ENCODE data around the gene ZDHHC7.

The ZDHHC7 gene

GRCh38 chr16:84955427-84955826 lies 55.9 kb downstream of the ZDHHC7 start:
- H3K4me1 ChIP-seq (ENCODE audit: control insufficient read depth in 5 of 5, insufficient read depth in 5 of 5, low read length in 5 of 5), result peaks cover 0 to 6% (median 4%) of the 10 kb centered on the region in 5 donors
- H3K9me3 ChIP-seq (ENCODE audit: control insufficient read depth in 5 of 5, low read length in 5 of 5), result no peaks in the 10 kb centered on the region
- H3K4me3 ChIP-seq (ENCODE audit: low read depth in 1 of 5, low read length in 5 of 5), result no peak overlapping the region
- no peak overlapping the region for H3K27ac ChIP-seq (ENCODE audit: low read depth, low read length)
- no peaks in the 10 kb centered on the region for H3K36me3 ChIP-seq (ENCODE audit: control insufficient read depth in 5 of 5, insufficient read depth in 5 of 5, low read length in 5 of 5)
- H3K9ac ChIP-seq (ENCODE audit: low read length in 5 of 5), result no peak overlapping the region
- peaks cover 0 to 8% (median 0%) of the 10 kb centered on the region in 5 donors for H3K27me3 ChIP-seq (ENCODE audit: control insufficient read depth in 5 of 5, insufficient read depth in 4 of 5, low read length in 5 of 5)

- H3K27me3 ChIP-seq (ENCODE audit: control insufficient read depth in 5 of 5, insufficient read depth in 4 of 5, low read length in 5 of 5), result peaks cover 0 to 11% (median 0%) of the 10 kb centered on the region in 5 donors
- no peak overlapping the region for H3K9ac ChIP-seq (ENCODE audit: low read length in 5 of 5)
- H3K9me3 ChIP-seq (ENCODE audit: control insufficient read depth in 5 of 5, low read length in 5 of 5), result no peaks in the 10 kb centered on the region
- H3K36me3 ChIP-seq (ENCODE audit: control insufficient read depth in 5 of 5, insufficient read depth in 5 of 5, low read length in 5 of 5), result no peaks in the 10 kb centered on the region
- no peak overlapping the region for H3K27ac ChIP-seq (ENCODE audit: low read depth, low read length)
- no peak overlapping the region for H3K4me3 ChIP-seq (ENCODE audit: low read depth in 1 of 5, low read length in 5 of 5)
- H3K4me1 ChIP-seq (ENCODE audit: control insufficient read depth in 5 of 5, insufficient read depth in 5 of 5, low read length in 5 of 5), result peaks cover 0 to 6% (median 4%) of the 10 kb centered on the region in 5 donors
Observed at GRCh38 chr16:84953190-84953746, 58.1 kb downstream of the ZDHHC7 start.

- Histone ChIP-seq H3K36me3 (ENCODE audit: control insufficient read depth in 5 of 5, insufficient read depth in 5 of 5, low read length in 5 of 5) (no peaks in the 10 kb centered on the region), H3K9ac (ENCODE audit: low read length in 5 of 5) (no peak overlapping the region), H3K27ac (ENCODE audit: low read depth, low read length) (no peak overlapping the region), H3K9me3 (ENCODE audit: control insufficient read depth in 5 of 5, low read length in 5 of 5) (no peaks in the 10 kb centered on the region), H3K27me3 (ENCODE audit: control insufficient read depth in 5 of 5, insufficient read depth in 4 of 5, low read length in 5 of 5) (peaks cover 0 to 11% (median 0%) of the 10 kb centered on the region in 5 donors), H3K4me1 (ENCODE audit: control insufficient read depth in 5 of 5, insufficient read depth in 5 of 5, low read length in 5 of 5) (peaks cover 0 to 6% (median 4%) of the 10 kb centered on the region in 5 donors), H3K4me3 (ENCODE audit: low read depth in 1 of 5, low read length in 5 of 5) (no peak overlapping the region)
Observed at GRCh38 chr16:84952335-84953189, 58.8 kb downstream of the ZDHHC7 start.

- Histone ChIP-seq H3K9ac (ENCODE audit: low read length in 5 of 5) (no peak overlapping the region), H3K27me3 (ENCODE audit: control insufficient read depth in 5 of 5, insufficient read depth in 4 of 5, low read length in 5 of 5) (peaks cover 0 to 11% (median 0%) of the 10 kb centered on the region in 5 donors), H3K4me3 (ENCODE audit: low read depth in 1 of 5, low read length in 5 of 5) (no peak overlapping the region), H3K36me3 (ENCODE audit: control insufficient read depth in 5 of 5, insufficient read depth in 5 of 5, low read length in 5 of 5) (no peaks in the 10 kb centered on the region), H3K4me1 (ENCODE audit: control insufficient read depth in 5 of 5, insufficient read depth in 5 of 5, low read length in 5 of 5) (peaks cover 0 to 10% (median 5%) of the 10 kb centered on the region in 5 donors), H3K27ac (ENCODE audit: low read depth, low read length) (no peak overlapping the region), H3K9me3 (ENCODE audit: control insufficient read depth in 5 of 5, low read length in 5 of 5) (no peaks in the 10 kb centered on the region)
Observed at GRCh38 chr16:84950906-84951305, 60.4 kb downstream of the ZDHHC7 start.

- Histone ChIP-seq H3K27ac (ENCODE audit: low read depth, low read length) (no peak overlapping the region), H3K4me3 (ENCODE audit: low read depth in 1 of 5, low read length in 5 of 5) (no peak overlapping the region), H3K4me1 (ENCODE audit: control insufficient read depth in 5 of 5, insufficient read depth in 5 of 5, low read length in 5 of 5) (peaks cover 0 to 10% (median 5%) of the 10 kb centered on the region in 5 donors), H3K27me3 (ENCODE audit: control insufficient read depth in 5 of 5, insufficient read depth in 4 of 5, low read length in 5 of 5) (peaks cover 0 to 8% (median 0%) of the 10 kb centered on the region in 5 donors), H3K9me3 (ENCODE audit: control insufficient read depth in 5 of 5, low read length in 5 of 5) (no peaks in the 10 kb centered on the region), H3K9ac (ENCODE audit: low read length in 5 of 5) (no peak overlapping the region), H3K36me3 (ENCODE audit: control insufficient read depth in 5 of 5, insufficient read depth in 5 of 5, low read length in 5 of 5) (no peaks in the 10 kb centered on the region)
Observed at GRCh38 chr16:84949772-84950436, 61.4 kb downstream of the ZDHHC7 start.

- Histone ChIP-seq H3K27ac (ENCODE audit: low read depth, low read length) (no peak overlapping the region), H3K9me3 (ENCODE audit: control insufficient read depth in 5 of 5, low read length in 5 of 5) (no peaks in the 10 kb centered on the region), H3K9ac (ENCODE audit: low read length in 5 of 5) (no peak overlapping the region), H3K36me3 (ENCODE audit: control insufficient read depth in 5 of 5, insufficient read depth in 5 of 5, low read length in 5 of 5) (no peaks in the 10 kb centered on the region), H3K4me1 (ENCODE audit: control insufficient read depth in 5 of 5, insufficient read depth in 5 of 5, low read length in 5 of 5) (peaks cover 0 to 10% (median 5%) of the 10 kb centered on the region in 5 donors), H3K27me3 (ENCODE audit: control insufficient read depth in 5 of 5, insufficient read depth in 4 of 5, low read length in 5 of 5) (peaks cover 0 to 7% (median 0%) of the 10 kb centered on the region in 5 donors), H3K4me3 (ENCODE audit: low read depth in 1 of 5, low read length in 5 of 5) (no peak overlapping the region)
Observed at GRCh38 chr16:84948851-84949610, 62.3 kb downstream of the ZDHHC7 start.

GRCh38 chr16:84947996-84948850 lies 63.1 kb downstream of the ZDHHC7 start:
- Histone ChIP-seq H3K27ac (ENCODE audit: low read depth, low read length) (no peak overlapping the region), H3K9ac (ENCODE audit: low read length in 5 of 5) (no peak overlapping the region), H3K4me3 (ENCODE audit: low read depth in 1 of 5, low read length in 5 of 5) (no peak overlapping the region), H3K36me3 (ENCODE audit: control insufficient read depth in 5 of 5, insufficient read depth in 5 of 5, low read length in 5 of 5) (no peaks in the 10 kb centered on the region), H3K4me1 (ENCODE audit: control insufficient read depth in 5 of 5, insufficient read depth in 5 of 5, low read length in 5 of 5) (peaks cover 0 to 10% (median 5%) of the 10 kb centered on the region in 5 donors), H3K9me3 (ENCODE audit: control insufficient read depth in 5 of 5, low read length in 5 of 5) (no peaks in the 10 kb centered on the region), H3K27me3 (ENCODE audit: control insufficient read depth in 5 of 5, insufficient read depth in 4 of 5, low read length in 5 of 5) (peaks cover 0 to 7% (median 0%) of the 10 kb centered on the region in 5 donors)

GRCh38 chr16:84947022-84947421 lies 64.3 kb downstream of the ZDHHC7 start:
- no peak overlapping the region for H3K27ac ChIP-seq (ENCODE audit: low read depth, low read length)
- H3K9me3 ChIP-seq (ENCODE audit: control insufficient read depth in 5 of 5, low read length in 5 of 5), result no peaks in the 10 kb centered on the region
- H3K27me3 ChIP-seq (ENCODE audit: control insufficient read depth in 5 of 5, insufficient read depth in 4 of 5, low read length in 5 of 5), result peaks cover 0 to 7% (median 0%) of the 10 kb centered on the region in 5 donors
- H3K4me1 ChIP-seq (ENCODE audit: control insufficient read depth in 5 of 5, insufficient read depth in 5 of 5, low read length in 5 of 5), result peaks cover 0 to 4% (median 0%) of the 10 kb centered on the region in 5 donors
- H3K4me3 ChIP-seq (ENCODE audit: low read depth in 1 of 5, low read length in 5 of 5), result no peak overlapping the region
- no peak overlapping the region for H3K9ac ChIP-seq (ENCODE audit: low read length in 5 of 5)
- H3K36me3 ChIP-seq (ENCODE audit: control insufficient read depth in 5 of 5, insufficient read depth in 5 of 5, low read length in 5 of 5), result no peaks in the 10 kb centered on the region

GRCh38 chr16:84943620-84944019 lies 67.7 kb downstream of the ZDHHC7 start:
- Histone ChIP-seq H3K4me1 (ENCODE audit: control insufficient read depth in 5 of 5, insufficient read depth in 5 of 5, low read length in 5 of 5) (peaks cover 0 to 12% (median 4%) of the 10 kb centered on the region in 5 donors), H3K9me3 (ENCODE audit: control insufficient read depth in 5 of 5, low read length in 5 of 5) (no peaks in the 10 kb centered on the region), H3K27me3 (ENCODE audit: control insufficient read depth in 5 of 5, insufficient read depth in 4 of 5, low read length in 5 of 5) (peaks cover 0 to 5% (median 0%) of the 10 kb centered on the region in 5 donors), H3K36me3 (ENCODE audit: control insufficient read depth in 5 of 5, insufficient read depth in 5 of 5, low read length in 5 of 5) (no peaks in the 10 kb centered on the region), H3K4me3 (ENCODE audit: low read depth in 1 of 5, low read length in 5 of 5) (no peak overlapping the region), H3K27ac (ENCODE audit: low read depth, low read length) (no peak overlapping the region), H3K9ac (ENCODE audit: low read length in 5 of 5) (no peak overlapping the region)
